GM18951 (cell line): ENCODE data around the gene TRIM17.

Source experiments
- POLR2A ChIP-seq: IDR thresholded peaks from 4 replicates; pipeline ENCODE4 v1.6.1; 2011; ENCODE audit warnings: mild to moderate bottlenecking; ENCODE audit not compliant: insufficient read length, insufficient read depth; ENCODE audit errors: extremely low read depth
- in situ Hi-C: fragments of 300-500 bp; cut with MboI; formaldehyde crosslinking; loops from one replicate; pipeline ENCODE4 v1.12.0; 2022; ENCODE audit warnings: low sequenced_read_pairs, mixed read lengths, inconsistent platforms; ENCODE audit not compliant: unreplicated experiment

TRIM17 gene

GRCh38 chr1:228416217-228416933, at the start of gene TRIM17:
TRIM17 (minus strand) TSS chr1:228416861; CDS start chr1:228415072, 1,789 bp downstream.
- in situ Hi-C loops: no loop called here
- TF ChIP-seq POLR2A: no peak

- in situ Hi-C loops: no loop called here
- TF ChIP-seq POLR2A: no peak
Observed at GRCh38 chr1:228465571-228466146, 49.0 kb upstream of the TRIM17 start.

- TF ChIP-seq POLR2A: no peak
- in situ Hi-C loops: no loop called here
Observed at GRCh38 chr1:228465141-228465540, 48.5 kb upstream of the TRIM17 start.

- peak; percentile 59 for TF ChIP-seq POLR2A
- in situ Hi-C loops: no loop called here
Observed at GRCh38 chr1:228464487-228464983, 47.9 kb upstream of the TRIM17 start.

GRCh38 chr1:228463559-228464455, 47.1 kb upstream of the TRIM17 start:
- TF ChIP-seq POLR2A: peak; percentile 29
- in situ Hi-C loops: no loop called here

GRCh38 chr1:228463009-228463558, 46.4 kb upstream of the TRIM17 start:
- in situ Hi-C loops: no loop called here
- TF ChIP-seq POLR2A: no peak

- in situ Hi-C loops: no loop called here
Observed at GRCh38 chr1:228462560-228462959, 45.9 kb upstream of the TRIM17 start.

GRCh38 chr1:228460821-228461220, 44.2 kb upstream of the TRIM17 start:
- in situ Hi-C loops: no loop called here
- TF ChIP-seq POLR2A: no peak

More at GRCh38 chr1:228462560-228462959, 45.9 kb upstream of the TRIM17 start:
- no peak for TF ChIP-seq POLR2A

GRCh38 chr1:228459091-228459993, 42.7 kb upstream of the TRIM17 start:
- TF ChIP-seq POLR2A: peak; percentile 30
- in situ Hi-C loops: no loop called here

GRCh38 chr1:228457396-228458176, 40.9 kb upstream of the TRIM17 start:
- in situ Hi-C loops: no loop called here
- TF ChIP-seq POLR2A: peak; percentile 78

- TF ChIP-seq POLR2A: no peak
- in situ Hi-C loops: no loop called here
Observed at GRCh38 chr1:228457017-228457395, 40.3 kb upstream of the TRIM17 start.
